Muscle of leg (tissue), 9 donors: Measurements from ENCODE around the gene RSPH3. TPM values are rescaled to one million over a fixed set of nuclear protein-coding genes. Genes with fewer than 3 reads are reported as not detected.

Experiments used
- polyA plus RNA-seq, 8 donors: library from polyadenylated mRNA; unstranded; fragments of 120-200 nt; gene quantifications; one replicate each; pipeline versions ENCODE4 v1.2.1 to v1.2.3, GENCODE V29; 2013; ENCODE audit warnings: inconsistent platforms in 1 of 8, low replicate concordance in 1 of 8; ENCODE audit not compliant: insufficient read length in 8 of 8, insufficient read depth in 1 of 8
- total RNA-seq: library from RNA; stranded (reverse); fragments of 120-200 nt; gene quantifications from one replicate; pipeline ENCODE4 v1.2.4, GENCODE V29; 2013

RSPH3 gene
- total and polyA plus RNA-seq, 9 donors = 2.3 to 5.2 (median 3.1) TPM

Other genes starting within 250 kb of the RSPH3 start
- 23.3 TPM for gene EZR, start 180.8 kb downstream of the RSPH3 start, total RNA-seq
- 10 to 100 TPM; 28.5 to 58.5 (median 38.8) TPM for gene EZR, start 180.8 kb downstream of the RSPH3 start, polyA plus RNA-seq
- gene TAGAP, start 44.8 kb upstream of the RSPH3 start, total RNA-seq = 0.66 TPM
- gene TAGAP, start 44.8 kb upstream of the RSPH3 start, polyA plus RNA-seq = 1 to 10 TPM in 3 of 8 donors, under 1 TPM in 5; 0.66 to 1.7 (median 0.88) TPM
- gene FNDC1, start 169.2 kb upstream of the RSPH3 start, total RNA-seq = 73.6 TPM
- gene FNDC1, start 169.2 kb upstream of the RSPH3 start, polyA plus RNA-seq = 100 to 1,000 TPM in 7 of 8 donors, 10 to 100 TPM in 1; 91.5 to 344 (median 204) TPM